H9 (cell line): ENCODE data around the gene QRICH2. TPM values are rescaled to one million over a fixed set of nuclear protein-coding genes. Genes with fewer than 3 reads are reported as not detected.

Source experiments
- DNase-seq: peaks from one replicate; pipeline ENCODE4 v3.0.0-alpha.2; 2017
- H2AFZ ChIP-seq: one replicate; pipeline ENCODE4 v1.6.1; 2013; ENCODE audit warnings: mild to moderate bottlenecking, low read length, control low read depth, moderate library complexity
- H2AK5ac ChIP-seq: 2 replicates; pipeline ENCODE4 v1.6.1; 2013; ENCODE audit warnings: low read length, control low read depth, mixed read lengths; ENCODE audit not compliant: insufficient read length
- H2BK120ac ChIP-seq: one replicate; pipeline ENCODE4 v1.6.1; 2013; ENCODE audit warnings: low read depth, mild to moderate bottlenecking, low read length, control low read depth, inconsistent platforms; ENCODE audit not compliant: poor library complexity, severe bottlenecking
- H2BK12ac ChIP-seq: 2 replicates; pipeline ENCODE4 v1.6.1; 2013; ENCODE audit warnings: low read length, control low read depth, mixed read lengths, low read depth; ENCODE audit not compliant: insufficient read length
- H2BK15ac ChIP-seq: 2 replicates; pipeline ENCODE4 v1.6.1; 2013; ENCODE audit warnings: low read depth, low read length, control low read depth
- H2BK20ac ChIP-seq: one replicate; pipeline ENCODE4 v1.6.1; 2013; ENCODE audit warnings: low read depth, mild to moderate bottlenecking, low read length, control low read depth, inconsistent platforms; ENCODE audit not compliant: poor library complexity, severe bottlenecking
- H2BK5ac ChIP-seq: 2 replicates; pipeline ENCODE4 v1.6.1; 2013; ENCODE audit warnings: low read length, control low read depth, mixed read lengths; ENCODE audit not compliant: insufficient read length
- H3K14ac ChIP-seq: 2 replicates; pipeline ENCODE4 v1.6.1; 2013; ENCODE audit warnings: low read length, control low read depth; ENCODE audit not compliant: insufficient read depth
- H3K18ac ChIP-seq: 2 replicates; pipeline ENCODE4 v1.6.1; 2013; ENCODE audit warnings: low read depth, mild to moderate bottlenecking, mixed read lengths, low read length, control low read depth; ENCODE audit not compliant: insufficient read length
- H3K23ac ChIP-seq: 2 replicates; pipeline ENCODE4 v1.6.1; 2013; ENCODE audit warnings: low read length, control low read depth, mixed read lengths, low read depth; ENCODE audit not compliant: insufficient read length
- H3K23me2 ChIP-seq: 2 replicates; pipeline ENCODE4 v1.6.1; 2013; ENCODE audit warnings: low read depth, mild to moderate bottlenecking, mixed read lengths, low read length, control low read depth; ENCODE audit not compliant: insufficient read length, poor library complexity, severe bottlenecking
- H3K27ac ChIP-seq: 2 replicates; pipeline ENCODE4 v1.5.1; 2013; ENCODE audit warnings: low read length, control low read depth, mixed read lengths, low read depth; ENCODE audit not compliant: insufficient read length
- H3K27me3 ChIP-seq: 2 replicates; pipeline ENCODE4 v1.6.1; 2013; ENCODE audit warnings: low read length, control low read depth, inconsistent platforms; ENCODE audit not compliant: insufficient read depth
- H3K4ac ChIP-seq: 2 replicates; pipeline ENCODE4 v1.6.1; 2013; ENCODE audit warnings: low read depth, mild to moderate bottlenecking, control low read depth, inconsistent platforms, low read length, moderate library complexity
- H3K4me1 ChIP-seq: 2 replicates; pipeline ENCODE4 v1.6.1; 2013; ENCODE audit warnings: low read length, control low read depth, inconsistent platforms; ENCODE audit not compliant: insufficient read depth
- H3K4me2 ChIP-seq: 2 replicates; pipeline ENCODE4 v1.6.1; 2013; ENCODE audit warnings: low read length, control low read depth, mixed read lengths; ENCODE audit not compliant: insufficient read length, insufficient read depth
- H3K56ac ChIP-seq: 2 replicates; pipeline ENCODE4 v1.6.1; 2013; ENCODE audit warnings: low read depth, mild to moderate bottlenecking, mixed read lengths, low read length, control low read depth; ENCODE audit not compliant: insufficient read length
- H3K79me1 ChIP-seq: 2 replicates; pipeline ENCODE4 v1.6.1; 2013; ENCODE audit warnings: low read depth, mild to moderate bottlenecking, moderate library complexity, low read length, control low read depth, inconsistent platforms; ENCODE audit not compliant: insufficient read depth, poor library complexity, severe bottlenecking
- H3K79me2 ChIP-seq: 2 replicates; pipeline ENCODE4 v1.6.1; 2013; ENCODE audit warnings: low read length, control low read depth, inconsistent platforms; ENCODE audit not compliant: insufficient read depth
- H3K9ac ChIP-seq: 2 replicates; pipeline ENCODE4 v1.6.1; 2013; ENCODE audit warnings: low read length, control low read depth, mixed read lengths; ENCODE audit not compliant: insufficient read length; ENCODE audit errors: extremely low read depth
- H3K9me3 ChIP-seq: one replicate; pipeline ENCODE4 v1.6.1; 2013; ENCODE audit warnings: low read depth, low read length, inconsistent platforms; ENCODE audit not compliant: control insufficient read depth
- H3T11ph ChIP-seq: one replicate; pipeline ENCODE4 v1.6.1; 2013; ENCODE audit warnings: mild to moderate bottlenecking, low read length, control low read depth, inconsistent platforms
- H4K20me1 ChIP-seq: one replicate; pipeline ENCODE4 v1.6.1; 2013; ENCODE audit not compliant: control insufficient read depth, insufficient read length, insufficient read depth
- H4K5ac ChIP-seq: 2 replicates; pipeline ENCODE4 v1.6.1; 2013; ENCODE audit warnings: low read depth, mild to moderate bottlenecking, mixed read lengths, low read length, control low read depth; ENCODE audit not compliant: insufficient read length
- H4K8ac ChIP-seq: replicated peaks from 2 replicates; pipeline ENCODE4 v1.6.1; 2013; ENCODE audit warnings: low read length, control low read depth, mixed read lengths, low read depth; ENCODE audit not compliant: insufficient read length
- H4K91ac ChIP-seq: 2 replicates; pipeline ENCODE4 v1.6.1; 2013; ENCODE audit warnings: low read depth, mild to moderate bottlenecking, moderate library complexity, mixed read lengths, low read length, control low read depth; ENCODE audit not compliant: insufficient read length
- H3K27ac Mint-ChIP-seq, 3 experiments: 2 replicates in 2 of 3; 3 replicates in 1 of 3; pipeline ENCODE4 v1.8.0; 2020 to 2021; ENCODE audit warnings: mixed read lengths in 3 of 3, mild to moderate bottlenecking in 1 of 3, moderate library complexity in 1 of 3
- H3K27me3 Mint-ChIP-seq: 2 replicates; pipeline ENCODE4 v1.8.0; 2021; ENCODE audit warnings: low read depth, mild to moderate bottlenecking, moderate library complexity, mixed read lengths
- H3K36me3 Mint-ChIP-seq, 3 experiments: 2 replicates in 2 of 3; 3 replicates in 1 of 3; pipeline ENCODE4 v1.8.0; 2020 to 2021; ENCODE audit warnings: low read depth in 3 of 3, mixed read lengths in 3 of 3; ENCODE audit not compliant: insufficient read depth in 1 of 3
- H3K4me1 Mint-ChIP-seq, 2 experiments: 2 replicates each; pipeline ENCODE4 v1.8.0; 2020; ENCODE audit warnings: mixed read lengths in 2 of 2
- H3K4me3 Mint-ChIP-seq, 2 experiments: 2 replicates in 1 of 2; 3 replicates in 1 of 2; pipeline ENCODE4 v1.8.0; 2020 to 2021; ENCODE audit warnings: mild to moderate bottlenecking in 2 of 2, mixed read lengths in 2 of 2, moderate library complexity in 1 of 2
- H3K9me3 Mint-ChIP-seq, 2 experiments: 2 replicates in 1 of 2; 3 replicates in 1 of 2; pipeline ENCODE4 v1.8.0; 2020; ENCODE audit warnings: mild to moderate bottlenecking in 2 of 2, mixed read lengths in 2 of 2, moderate library complexity in 1 of 2
- CTCF ChIP-seq: fragments of 200-600 bp; sonication (generic); conservative IDR thresholded peaks from 3 replicates; pipeline ENCODE4 v1.8.0; 2021; ENCODE audit warnings: antibody characterized with exemption, mild to moderate bottlenecking
- WGBS: extraction: QIAGEN DNeasy Blood & Tissue Kit; methylation state at CpG from one replicate; pipeline ENCODE4 v1.1.7; 2013; ENCODE audit warnings: missing lambda C conversion rate, low lambda C conversion rate, mixed read lengths; ENCODE audit not compliant: insufficient read length; ENCODE audit errors: extremely low coverage; 5-methylcytosine and 5-hydroxymethylcytosine counted together
- total RNA-seq: library from RNA; stranded (reverse); gene quantifications from 2 replicates; pipeline ENCODE4 v1.2.1, GENCODE V29; 2021

Gene QRICH2
- total RNA-seq, 1 experiment from 2014 or later: 3.2 TPM

- H2BK20ac ChIP-seq: no peak overlapping the region
- H3K18ac ChIP-seq: no peak overlapping the region
- no peak overlapping the region for H2BK5ac ChIP-seq
- Mint-ChIP-seq H3K4me3 (no peak overlapping the region), H3K27ac (no peak overlapping the region), H3K27me3 (no peaks in the 10 kb centered on the region), H3K9me3 (no peaks in the 10 kb centered on the region), H3K36me3 (peaks cover 0 to 2% (median 0%) of the 10 kb centered on the region in 3 experiments; a peak in 3 of 7 replicates), H3K4me1 (no peaks in the 10 kb centered on the region)
- no peak overlapping the region for H3K4me2 ChIP-seq
- H3K14ac ChIP-seq: no peak overlapping the region
- no peak overlapping the region for H2BK12ac ChIP-seq
- no peak for DNase-seq
- H2BK15ac ChIP-seq: no peak overlapping the region
- H2AFZ ChIP-seq: no peak overlapping the region
- no peaks in the 10 kb centered on the region for H3K4me1 ChIP-seq
- H3K4ac ChIP-seq: no peak overlapping the region
- no peaks in the 10 kb centered on the region for H3K79me2 ChIP-seq
- no peak overlapping the region for H2AK5ac ChIP-seq
- no peak overlapping the region for H4K91ac ChIP-seq
- no peaks in the 10 kb centered on the region for H4K20me1 ChIP-seq
- no peak overlapping the region for H3K56ac ChIP-seq
- no peaks in the 10 kb centered on the region for H3K79me1 ChIP-seq
- no peaks in the 10 kb centered on the region for H3K9me3 ChIP-seq
- no peak overlapping the region for H3K27ac ChIP-seq
- H4K8ac ChIP-seq: no peak overlapping the region
- no peaks in the 10 kb centered on the region for H3K27me3 ChIP-seq
- H2BK120ac ChIP-seq: no peak overlapping the region
- no peak overlapping the region for H4K5ac ChIP-seq
- H3K9ac ChIP-seq: no peak overlapping the region
- no peak for TF ChIP-seq CTCF
- H3K23me2 ChIP-seq: no peaks in the 10 kb centered on the region
- H3K23ac ChIP-seq: no peak overlapping the region
- no peak overlapping the region for H3T11ph ChIP-seq
- WGBS: no CpG with 5 or more reads among the region's 4 CpGs
Measured at GRCh38 chr17:76292567-76292966, 15.5 kb downstream of the QRICH2 start.
